Stimulated activated CD4-positive, alpha-beta T cell treated with anti-CD3 and anti-CD28 coated beads, Interleukin-1b, Interleukin-23, amount 100 ng/mL, for 1 hour (primary cell): ENCODE data around the gene COX7C.

Experiments
- DNase-seq, 2 donors: peaks; one replicate each; pipeline ENCODE4 v3.0.0-alpha.2; 2020; ENCODE audit warnings: low read depth in 2 of 2

Gene COX7C

DNA sequence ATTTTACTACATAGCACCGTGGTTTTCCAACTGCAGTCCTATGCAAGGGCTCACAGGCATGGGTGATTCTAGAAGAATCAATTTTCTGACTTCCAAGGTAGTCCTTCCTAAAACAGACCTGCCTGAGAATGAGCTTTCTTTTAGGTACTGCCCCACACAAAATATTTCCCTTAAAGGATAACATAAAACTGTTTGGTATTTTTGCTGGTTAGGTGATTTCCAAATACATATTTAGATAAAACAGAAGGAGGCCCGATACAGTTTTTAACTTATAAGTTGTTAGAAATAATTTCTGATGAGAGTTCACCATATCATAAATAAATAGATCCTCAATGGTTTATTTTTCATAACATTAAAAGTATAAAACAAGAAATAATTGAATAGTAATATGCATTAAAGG is 46.4 kb downstream of the COX7C start:
- no peak for DNase-seq

DNA sequence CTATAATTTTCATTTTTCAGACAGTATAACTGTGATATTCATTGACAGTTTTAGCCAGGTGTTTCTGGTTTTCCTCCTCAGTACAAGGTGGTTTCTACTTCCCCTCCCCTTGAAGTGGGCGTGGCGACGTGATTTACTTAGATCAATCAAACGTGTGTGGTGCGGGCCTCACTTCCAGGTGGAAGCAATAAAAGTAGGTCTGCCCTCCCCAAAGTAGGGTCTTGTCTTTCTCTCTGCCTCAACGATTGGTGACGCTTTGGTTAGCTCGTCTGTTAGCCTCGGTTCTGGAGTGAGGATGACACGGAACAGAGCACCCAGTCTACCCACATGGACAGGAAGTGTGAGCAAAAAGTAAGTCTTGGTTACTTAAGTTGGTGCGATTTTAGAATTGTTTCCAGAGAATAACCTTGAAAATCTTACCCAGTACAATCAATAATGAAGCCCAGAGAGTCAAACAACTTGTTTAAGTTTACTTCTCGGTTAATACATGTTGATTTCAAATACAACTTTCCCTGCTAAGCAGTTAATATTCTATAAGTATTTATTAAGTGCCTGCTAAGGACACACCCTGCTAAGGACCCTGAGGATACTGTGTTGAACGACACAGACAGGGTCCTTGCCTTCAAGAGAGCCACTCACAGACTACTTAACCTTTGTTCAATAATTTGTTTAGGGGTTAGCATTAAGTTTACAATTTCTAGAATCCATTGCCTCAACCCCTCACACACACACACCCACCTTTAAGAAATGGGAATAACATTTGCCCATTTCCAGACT is 48.4 kb downstream of the COX7C start:
- no peak for DNase-seq

DNA sequence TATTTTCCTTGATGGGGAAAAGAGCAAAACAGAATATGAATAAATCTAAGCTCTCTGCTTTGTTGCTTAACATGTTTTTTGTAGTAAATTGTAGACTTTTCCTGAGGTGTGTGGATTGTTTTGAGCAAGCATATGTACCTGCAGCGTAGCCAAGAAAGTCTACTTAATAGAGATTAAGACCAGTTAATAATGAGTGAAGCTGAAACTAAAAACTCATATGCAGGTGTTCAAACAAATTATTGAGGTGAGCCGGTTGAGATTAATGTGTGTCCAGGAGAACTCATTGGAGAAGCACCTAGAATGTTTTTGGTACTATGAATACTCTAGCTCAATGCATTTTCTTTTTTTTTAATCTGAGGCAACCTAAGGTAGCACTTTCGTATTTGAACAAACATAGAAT is 49.2 kb downstream of the COX7C start:
- DNase-seq, result no peak
